Bone marrow (tissue), 2 donors: ENCODE data around the gene DLAT.
"Not testable (repeated sequence)": the region's sequence is repeated elsewhere in the genome, so short reads cannot be mapped to it uniquely, and the experiment has no call there.

Source experiments
- DNase-seq, 2 donors: peaks; one replicate each; lab custom pipeline; 2025; lab: John Stamatoyannopoulos, UW

DLAT gene

GRCh38 chr11:112005422-112006094 is 19.6 kb upstream of the DLAT start:
- DNase-seq: no peak

- DNase-seq: not testable (repeated sequence)
These were observed 19.1 kb upstream of the DLAT start for GRCh38 chr11:112006095-112006441.

DNA sequence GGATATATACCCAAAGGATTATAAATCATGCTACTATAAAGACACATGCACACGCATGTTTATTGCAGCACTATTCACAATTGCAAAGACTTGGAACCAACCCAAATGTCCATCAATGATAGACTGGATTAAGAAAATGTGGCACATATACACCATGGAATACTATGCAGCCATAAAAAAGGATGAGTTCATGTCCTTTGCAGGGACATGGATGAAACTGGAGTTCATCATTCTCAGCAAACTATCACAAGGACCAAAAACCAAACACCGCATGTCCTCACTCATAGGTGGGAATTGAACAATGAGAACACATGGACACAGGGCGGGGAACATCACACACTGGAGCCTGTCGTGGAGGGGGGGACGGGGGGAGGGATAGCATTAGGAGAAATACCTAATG is 13.8 kb upstream of the DLAT start:
- not testable (repeated sequence) for DNase-seq

DNA sequence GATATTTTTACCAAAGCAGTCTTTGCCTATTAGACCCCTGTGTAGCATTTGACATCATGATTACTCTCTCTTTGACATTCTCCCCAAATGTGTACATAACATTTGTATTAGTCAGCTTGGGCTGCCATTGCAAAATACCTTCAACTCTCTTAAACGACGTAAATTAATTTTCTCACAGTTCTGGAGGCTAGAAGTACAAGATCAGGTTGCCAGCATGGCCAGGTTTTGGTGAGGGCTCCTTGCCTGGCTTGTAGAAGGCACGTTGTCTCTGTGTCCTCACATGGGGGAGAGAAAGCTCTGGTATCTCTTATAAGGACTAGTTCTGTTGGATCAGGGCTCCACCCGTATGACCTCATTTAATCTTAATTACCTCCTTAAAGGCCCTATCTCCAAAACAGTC is 12.3 kb upstream of the DLAT start:
- DNase-seq: no peak

DNA sequence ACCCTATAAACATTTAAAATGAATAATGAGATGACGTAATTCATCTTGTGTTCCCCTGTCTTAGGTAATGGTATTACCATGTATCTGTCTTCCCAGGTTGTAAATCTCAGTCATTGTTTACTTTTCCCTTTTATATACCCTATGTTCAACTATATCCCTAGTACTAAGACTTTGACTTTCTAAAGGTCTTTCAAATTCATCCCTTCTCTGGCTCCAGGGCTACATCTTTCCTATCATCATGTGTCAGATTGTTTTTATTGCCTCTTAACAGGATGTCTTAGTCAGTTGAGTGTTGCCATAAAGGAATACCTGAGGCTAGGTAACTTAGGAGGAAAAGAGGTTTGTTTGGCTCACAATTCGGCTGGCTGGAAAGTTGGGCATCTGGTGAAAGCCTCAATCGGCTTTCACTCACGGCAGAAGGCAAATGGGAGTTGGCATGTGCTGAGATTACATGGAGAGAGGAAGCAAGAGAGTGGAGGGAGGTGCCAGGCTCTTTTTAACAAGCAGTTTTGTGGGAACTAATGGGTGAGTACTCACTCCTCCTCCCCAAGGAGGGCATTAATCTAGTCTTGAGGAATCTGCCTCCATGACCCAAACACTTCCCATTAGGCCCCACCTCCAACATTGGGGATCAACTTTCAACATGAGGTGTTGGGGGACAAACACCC is 11.6 kb upstream of the DLAT start:
- DNase-seq: no peak

DNA sequence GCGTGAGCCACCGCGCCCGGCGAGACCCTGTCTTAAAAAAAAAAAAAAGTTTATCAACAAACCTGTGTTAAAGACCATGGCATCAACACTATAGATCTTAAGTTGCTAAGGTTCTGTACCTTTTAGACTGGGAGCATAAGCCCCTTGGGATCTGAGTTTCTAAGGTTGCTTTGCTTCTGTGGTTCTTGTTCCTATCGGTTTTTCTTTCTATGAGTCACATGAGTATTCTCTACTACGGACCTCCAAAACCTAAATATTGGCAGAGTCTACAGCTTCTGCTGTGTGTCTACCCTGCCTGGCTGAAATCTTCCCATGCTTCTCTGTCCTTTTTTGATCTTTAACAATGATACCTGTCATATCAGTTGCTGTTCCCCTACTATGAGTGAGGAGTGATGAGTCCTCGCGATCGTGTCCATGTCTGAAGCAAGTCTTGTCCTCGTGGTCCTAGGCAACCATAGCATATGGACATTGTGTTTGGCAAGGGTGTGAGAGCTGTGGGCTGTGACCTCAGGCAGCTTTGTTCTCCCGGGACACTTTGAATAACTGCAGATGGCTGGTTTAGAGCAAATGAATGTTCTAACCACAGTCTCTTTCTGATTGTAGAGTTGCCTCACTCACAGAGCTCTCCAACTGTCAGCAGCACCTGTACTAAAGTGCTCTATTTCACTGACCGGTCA is 9.0 kb upstream of the DLAT start:
- no peak for DNase-seq

DNA sequence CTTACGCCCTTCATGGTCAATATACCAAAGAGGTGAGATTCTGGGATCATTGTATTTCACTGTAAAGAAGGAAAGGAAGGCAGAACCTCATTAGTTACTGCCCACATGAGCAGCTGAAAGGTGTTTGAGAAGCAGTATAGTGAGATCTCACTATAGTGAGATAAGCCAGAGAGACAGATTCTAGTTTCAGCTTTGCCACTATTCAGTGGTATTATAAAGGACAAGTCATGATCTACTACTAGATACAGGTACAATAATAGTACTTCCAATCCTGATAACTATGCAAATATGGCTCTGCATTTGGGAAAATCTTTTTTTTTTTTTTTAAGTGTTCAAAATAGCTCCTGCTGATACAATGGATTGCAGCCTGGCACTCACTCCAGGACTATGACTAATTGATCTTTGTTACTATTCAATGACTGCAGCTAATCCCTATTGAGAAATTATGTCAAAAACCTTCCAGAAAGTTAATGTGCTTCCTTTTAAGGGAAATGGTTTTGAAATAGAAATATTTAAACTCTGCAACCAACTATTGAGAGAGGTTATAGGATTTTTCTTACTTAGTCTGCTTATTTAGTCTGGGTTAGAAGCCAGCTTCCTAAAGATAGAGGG is 8.3 kb upstream of the DLAT start:
- DNase-seq: no peak

- no peak for DNase-seq
These were observed 7.7 kb upstream of the DLAT start for GRCh38 chr11:112017538-112017937.

GRCh38 chr11:112019066-112019465 is 6.1 kb upstream of the DLAT start:
- no peak for DNase-seq

DNA sequence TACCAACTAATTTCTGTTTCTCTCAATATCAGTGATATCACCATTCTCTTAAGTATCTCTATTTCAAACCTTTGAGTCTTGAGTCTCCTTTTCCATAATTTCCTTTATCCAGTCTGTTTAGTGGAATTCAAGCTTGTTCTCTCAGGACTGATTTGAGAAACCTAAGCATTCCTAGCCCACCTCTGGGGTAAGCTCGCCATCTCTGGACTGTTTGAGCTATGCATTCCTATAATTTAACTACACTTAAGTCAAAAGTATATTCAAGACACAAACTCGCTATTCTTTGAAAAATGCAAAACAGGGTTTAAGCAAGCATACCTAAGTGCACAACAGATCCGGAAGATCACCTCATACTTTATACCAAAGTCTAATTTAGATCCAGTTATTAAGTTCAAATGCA is 2.1 kb upstream of the DLAT start:
- DNase-seq: no peak

DNA sequence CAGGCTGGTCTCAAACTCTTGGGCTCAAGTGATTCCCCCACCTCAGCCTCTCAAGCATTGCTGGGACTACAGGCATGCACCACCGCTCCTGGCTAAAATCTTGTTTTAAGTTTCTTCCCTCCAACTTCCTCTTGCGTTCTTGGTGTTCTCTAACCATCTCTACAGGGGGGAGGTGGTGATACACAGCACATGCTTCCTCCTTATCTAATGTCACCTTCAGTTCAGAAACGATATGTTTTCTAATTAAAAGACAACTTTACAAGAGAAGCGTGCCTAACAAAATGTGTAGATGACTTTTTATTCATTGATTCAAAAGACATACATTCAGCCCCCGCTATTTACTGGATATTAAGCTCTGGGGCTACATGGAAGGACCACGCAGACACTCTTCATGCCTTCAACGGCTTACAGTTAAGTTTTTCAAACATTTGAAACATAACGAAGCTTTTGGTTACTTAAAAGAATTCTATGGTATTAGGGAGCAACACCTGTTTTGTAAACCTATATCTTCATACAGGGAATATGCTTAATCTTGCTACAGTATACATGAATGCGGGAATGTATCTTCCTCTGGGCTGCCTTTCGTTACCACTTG is 933 bp upstream of the DLAT start:
- peak in 1 of 2 donors; percentile 24 for DNase-seq

DNA sequence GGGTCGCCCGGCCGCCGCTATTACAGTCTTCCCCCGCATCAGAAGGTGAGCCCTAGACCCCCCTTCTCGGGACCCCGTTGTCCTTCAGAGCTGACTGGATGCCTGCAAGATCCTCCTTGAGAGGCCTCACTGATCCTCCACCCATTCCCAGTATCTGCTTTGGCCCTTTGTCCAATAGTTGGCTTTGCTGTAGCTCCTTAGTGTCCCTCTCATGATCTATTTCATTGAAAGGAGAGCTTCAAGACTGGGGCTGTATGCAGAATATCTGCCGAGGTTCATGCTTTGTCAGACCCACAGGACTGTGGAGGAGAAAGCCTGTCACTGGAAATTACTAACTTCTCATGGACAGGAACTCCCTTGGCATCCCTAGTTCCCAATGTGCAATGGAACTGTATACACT is 499 bp downstream of the DLAT start:
- DNase-seq: no peak

DNA sequence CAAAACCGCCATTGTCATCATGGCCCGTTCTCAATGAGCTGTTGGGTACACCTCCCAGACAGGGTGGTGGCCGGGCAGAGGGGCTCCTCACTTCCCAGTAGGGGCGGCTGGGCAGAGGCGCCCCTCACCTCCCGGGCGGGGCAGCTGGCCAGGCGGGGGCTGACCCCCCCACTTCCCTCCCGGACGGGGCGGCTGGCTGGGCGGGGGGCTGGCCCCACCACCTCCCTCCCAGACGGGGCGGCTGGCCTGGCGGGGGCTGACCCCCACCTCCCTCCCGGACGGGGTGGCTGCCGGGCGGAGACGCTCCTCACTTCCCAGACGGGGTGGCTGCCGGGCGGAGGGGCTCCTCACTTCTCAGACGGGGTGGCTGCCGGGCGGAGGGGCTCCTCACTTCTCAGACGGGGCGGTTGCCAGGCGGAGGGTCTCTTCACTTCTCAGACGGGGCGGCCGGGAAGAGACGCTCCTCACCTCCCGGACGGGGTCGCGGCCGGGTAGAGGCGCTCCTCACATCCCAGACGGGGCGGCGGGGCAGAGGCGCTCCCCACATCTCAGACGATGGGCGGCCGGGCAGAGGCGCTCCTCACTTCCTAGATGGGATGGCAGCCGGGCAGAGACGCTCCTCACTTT is 1.7 kb downstream of the DLAT start:
- DNase-seq: not testable (repeated sequence)

GRCh38 chr11:112029460-112029859 is 4.3 kb downstream of the DLAT start:
- DNase-seq: no peak

DNA sequence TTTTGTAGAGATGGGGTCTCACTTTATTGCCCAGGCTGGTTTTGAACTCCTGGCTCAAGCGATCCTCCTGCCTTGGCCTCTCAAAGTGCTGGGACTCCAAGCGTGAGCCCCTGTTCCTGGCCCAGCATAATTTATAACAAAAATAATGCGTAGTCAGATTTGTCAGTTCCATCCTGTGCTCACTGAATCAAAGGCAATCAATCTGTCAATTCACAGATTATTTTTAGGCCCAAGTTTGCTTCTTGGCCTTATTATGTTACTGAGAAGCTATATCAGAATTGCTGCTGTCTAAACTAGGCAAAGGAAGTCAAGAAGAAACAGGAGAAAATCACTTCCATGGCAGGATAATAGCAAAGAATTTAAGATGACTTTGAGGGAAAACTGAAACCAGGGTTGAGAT is 8.7 kb downstream of the DLAT start:
- DNase-seq: no peak

GRCh38 chr11:112037527-112037926 is 12.3 kb downstream of the DLAT start:
- no peak for DNase-seq

DNA sequence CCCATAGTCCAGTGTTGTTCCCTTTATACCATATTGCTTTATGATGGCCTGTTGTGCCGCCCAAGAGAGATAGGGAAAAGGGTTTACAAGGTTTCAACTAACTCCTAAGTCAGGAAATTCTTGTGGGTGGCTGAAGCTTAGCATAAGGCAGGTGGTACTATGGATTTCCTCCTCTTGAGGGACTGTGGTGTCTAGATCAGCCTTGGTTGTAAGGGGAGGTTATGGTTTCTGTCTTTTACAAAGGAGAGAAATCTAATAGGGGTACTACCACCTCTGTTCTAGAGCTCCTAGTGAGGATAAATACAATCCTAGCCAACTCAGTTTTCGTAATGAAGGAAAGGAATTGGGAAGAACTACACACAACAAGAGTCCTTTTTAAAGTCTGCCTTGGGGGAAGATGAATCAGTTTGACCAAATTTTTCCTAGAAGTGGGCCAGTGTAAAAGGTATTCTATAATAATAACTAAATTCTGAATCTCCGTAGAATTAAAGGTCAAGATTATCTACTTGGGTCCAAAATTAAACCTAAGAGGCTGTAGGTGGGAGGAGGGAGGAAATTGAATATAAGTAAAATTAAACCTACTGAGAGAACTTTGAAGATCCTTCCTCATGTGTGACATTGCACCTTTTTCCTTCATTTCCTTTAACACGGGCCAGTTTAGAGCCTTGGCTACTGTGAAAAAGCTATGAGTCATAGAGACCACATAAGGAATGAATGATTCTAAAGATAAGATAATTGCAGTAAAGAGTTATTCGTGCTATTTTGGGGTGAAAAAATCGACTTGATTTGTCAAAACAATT is 17.2 kb downstream of the DLAT start:
- peak in 1 of 2 donors; percentile 60 for DNase-seq

DNA sequence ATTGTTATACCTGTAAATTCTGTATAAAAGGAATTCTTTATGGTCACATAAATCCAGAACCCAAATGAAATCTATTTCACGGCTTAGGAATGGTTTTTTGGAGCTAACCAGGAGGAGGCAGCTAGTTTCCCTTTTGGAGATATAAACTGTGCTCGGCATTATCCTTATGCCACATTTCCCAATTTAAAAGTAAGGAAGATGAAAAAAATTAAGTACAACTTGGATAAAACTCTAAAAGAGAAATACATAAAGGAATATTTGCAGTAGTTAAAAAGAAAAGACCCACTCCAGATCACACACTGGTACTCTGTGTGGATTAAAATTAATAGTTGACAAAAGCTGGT is 17.7 kb downstream of the DLAT start:
- no peak for DNase-seq

GRCh38 chr11:112044961-112045360 is 19.8 kb downstream of the DLAT start:
- DNase-seq: no peak

GRCh38 chr11:112046647-112047046 is 21.4 kb downstream of the DLAT start:
- DNase-seq: not testable (repeated sequence)

DNA sequence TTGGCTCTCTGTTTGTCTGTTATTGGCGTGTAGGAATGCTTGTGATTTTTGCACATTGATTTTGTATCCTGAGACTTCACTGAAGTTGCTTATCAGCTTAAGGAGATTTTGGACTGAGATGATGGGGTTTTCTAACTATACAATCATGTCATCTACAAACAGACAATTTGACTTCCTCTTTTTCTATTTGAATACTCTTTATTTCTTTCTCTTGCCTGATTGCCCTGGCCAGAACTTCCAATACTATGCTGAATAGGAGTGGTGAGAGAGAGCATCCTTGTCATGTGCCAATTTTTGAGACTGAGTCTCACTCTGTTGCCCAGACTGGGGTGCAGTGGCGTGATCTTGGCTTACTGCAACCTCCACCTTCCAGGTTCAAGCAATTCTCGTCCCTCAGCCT is 23.0 kb downstream of the DLAT start:
- DNase-seq: not testable (repeated sequence)
